ENCODE measurements around the gene GLRB. TPM values are rescaled to one million over a fixed set of nuclear protein-coding genes. Genes with fewer than 3 reads are reported as not detected.

The GLRB gene
- total and polyA plus RNA-seq, 8 donors = 4.1 to 11.3 (median 7.2) TPM

DNA sequence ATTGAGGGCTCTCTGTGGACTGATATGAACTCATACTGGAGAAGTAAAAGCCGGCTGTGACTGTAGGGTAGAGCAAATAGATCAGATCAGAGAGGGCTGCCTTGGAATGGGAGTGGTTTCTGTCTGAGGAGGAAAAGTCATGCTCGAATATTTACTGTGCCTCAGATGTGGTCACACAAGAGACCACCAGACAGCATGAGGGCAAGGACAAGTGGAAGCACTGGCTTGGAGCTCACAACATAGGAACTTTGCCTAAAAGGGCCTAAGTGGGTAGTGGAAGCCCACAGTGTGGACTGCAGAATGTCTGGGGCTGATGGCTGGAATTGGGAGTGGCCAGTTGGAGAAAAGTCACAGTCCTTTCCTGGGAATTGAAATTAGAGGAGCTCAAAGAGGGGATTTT, 19.8 kb downstream of the GLRB start:
- FAIRE-seq (no peak), ATAC-seq (no peak), DNase-seq (no peak)
- WGBS, 2 donors = 80% methylated on average over 2 of the region's 2 CpGs
- Histone ChIP-seq H3K9me3 (no peaks in the 10 kb centered on the region), H3K36me3 (no peaks in the 10 kb centered on the region), H3K4me3 (no peak overlapping the region), H3K4me1 (no peaks in the 10 kb centered on the region), H3K27ac (no peak overlapping the region), H3K27me3 (no peaks in the 10 kb centered on the region)
- TF ChIP-seq, protein P1, sequence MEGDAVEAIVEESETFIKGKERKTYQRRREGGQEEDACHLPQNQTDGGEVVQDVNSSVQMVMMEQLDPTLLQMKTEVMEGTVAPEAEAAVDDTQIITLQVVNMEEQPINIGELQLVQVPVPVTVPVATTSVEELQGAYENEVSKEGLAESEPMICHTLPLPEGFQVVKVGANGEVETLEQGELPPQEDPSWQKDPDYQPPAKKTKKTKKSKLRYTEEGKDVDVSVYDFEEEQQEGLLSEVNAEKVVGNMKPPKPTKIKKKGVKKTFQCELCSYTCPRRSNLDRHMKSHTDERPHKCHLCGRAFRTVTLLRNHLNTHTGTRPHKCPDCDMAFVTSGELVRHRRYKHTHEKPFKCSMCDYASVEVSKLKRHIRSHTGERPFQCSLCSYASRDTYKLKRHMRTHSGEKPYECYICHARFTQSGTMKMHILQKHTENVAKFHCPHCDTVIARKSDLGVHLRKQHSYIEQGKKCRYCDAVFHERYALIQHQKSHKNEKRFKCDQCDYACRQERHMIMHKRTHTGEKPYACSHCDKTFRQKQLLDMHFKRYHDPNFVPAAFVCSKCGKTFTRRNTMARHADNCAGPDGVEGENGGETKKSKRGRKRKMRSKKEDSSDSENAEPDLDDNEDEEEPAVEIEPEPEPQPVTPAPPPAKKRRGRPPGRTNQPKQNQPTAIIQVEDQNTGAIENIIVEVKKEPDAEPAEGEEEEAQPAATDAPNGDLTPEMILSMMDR (IDR thresholded peaks at IDR 0.05) = no peak
- intact Hi-C loops (cut with DNase I) = no loop called here

DNA sequence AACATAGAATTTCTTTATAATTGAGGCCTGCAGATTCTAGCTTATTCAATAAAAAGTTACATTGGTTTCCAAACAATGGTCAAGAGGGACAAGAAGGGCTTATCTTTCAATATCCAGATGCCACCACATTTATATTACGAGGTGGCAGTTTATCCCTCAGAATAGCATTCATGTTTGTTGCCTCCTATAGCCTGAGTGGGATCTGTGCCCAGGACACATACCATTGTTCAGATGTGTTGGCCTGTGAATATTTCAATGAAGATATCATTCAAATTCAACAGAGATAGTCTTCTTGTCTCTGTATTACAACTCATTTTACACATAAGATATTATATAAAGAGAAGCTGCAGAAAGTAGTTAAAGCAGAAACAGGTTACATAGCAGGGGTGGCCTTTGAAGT, 20.5 kb downstream of the GLRB start:
- FAIRE-seq (no peak), ATAC-seq (no peak), DNase-seq (no peak)
- H3K36me3 ChIP-seq = no peaks in the 10 kb centered on the region
- H3K27me3 ChIP-seq = no peaks in the 10 kb centered on the region
- no peak overlapping the region for H3K27ac ChIP-seq
- TF ChIP-seq, protein P1 (IDR thresholded peaks at IDR 0.05) = no peak
- intact Hi-C loops (cut with DNase I) = no loop called here
- no peaks in the 10 kb centered on the region for H3K9me3 ChIP-seq
- 89 to 95% methylated on average over 1 of the region's 1 CpG for WGBS, 2 donors
- H3K4me1 ChIP-seq = no peaks in the 10 kb centered on the region
- no peak overlapping the region for H3K4me3 ChIP-seq

DNA sequence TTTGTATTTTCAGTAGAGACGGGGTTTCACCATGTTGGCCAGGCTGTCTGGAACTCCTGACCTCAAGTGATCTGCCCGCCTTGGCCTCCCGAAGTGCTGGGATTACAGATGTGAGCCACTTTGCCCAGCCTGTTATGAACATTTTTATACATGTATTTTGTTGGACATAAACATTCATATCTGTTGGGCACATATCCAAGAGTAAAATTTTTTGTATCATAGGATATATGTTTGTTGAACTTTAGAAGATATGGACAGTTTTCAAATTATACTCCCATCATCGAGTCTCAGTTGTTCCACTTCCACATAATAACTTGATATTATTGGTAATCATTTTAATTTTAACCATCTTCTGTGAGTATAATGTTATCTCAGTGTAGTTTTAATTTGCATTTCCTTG, 23.6 kb downstream of the GLRB start:
- FAIRE-seq (no peak), ATAC-seq (no peak), DNase-seq (no peak)
- Histone ChIP-seq H3K27me3 (no peaks in the 10 kb centered on the region), H3K4me1 (no peaks in the 10 kb centered on the region), H3K4me3 (no peak overlapping the region), H3K9me3 (no peaks in the 10 kb centered on the region), H3K27ac (no peak overlapping the region), H3K36me3 (no peaks in the 10 kb centered on the region)
- TF ChIP-seq, protein P1 (IDR thresholded peaks at IDR 0.05) = no peak
- 86 to 91% methylated on average over 4 of the region's 4 CpGs for WGBS, 2 donors
- intact Hi-C loops (cut with DNase I) = no loop called here

DNA sequence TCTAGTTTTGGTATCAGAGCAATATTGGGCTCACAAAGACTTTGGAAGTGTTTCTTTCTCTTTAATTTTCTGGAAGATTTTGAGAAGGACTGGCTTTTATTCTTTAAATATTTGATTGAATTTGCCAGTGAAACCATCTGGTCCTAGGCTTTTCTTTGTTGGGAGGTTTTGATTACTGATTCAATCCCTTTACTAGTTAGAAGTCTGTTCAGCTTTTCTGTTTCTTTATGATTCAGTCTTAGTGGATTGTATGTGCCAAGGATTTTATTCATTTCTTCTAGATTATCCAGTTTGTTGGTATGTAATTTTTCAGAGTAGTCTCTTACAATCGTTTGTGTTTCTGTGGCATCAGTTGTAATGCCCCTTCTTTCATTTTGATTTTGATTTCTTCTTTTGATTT, 28.6 kb downstream of the GLRB start:
- H3K36me3 ChIP-seq = no peaks in the 10 kb centered on the region
- no peak overlapping the region for H3K27ac ChIP-seq
- TF ChIP-seq, protein P1 (IDR thresholded peaks at IDR 0.05) = no peak
- no peak for FAIRE-seq
- H3K4me1 ChIP-seq = no peaks in the 10 kb centered on the region
- no peaks in the 10 kb centered on the region for H3K27me3 ChIP-seq
- no peak for ATAC-seq
- DNase-seq = no peak
- H3K9me3 ChIP-seq = no peaks in the 10 kb centered on the region
- intact Hi-C loops (cut with DNase I) = no loop called here
- no peak overlapping the region for H3K4me3 ChIP-seq
- WGBS, 2 donors = 77 to 90% methylated on average over 1 of the region's 1 CpG

DNA sequence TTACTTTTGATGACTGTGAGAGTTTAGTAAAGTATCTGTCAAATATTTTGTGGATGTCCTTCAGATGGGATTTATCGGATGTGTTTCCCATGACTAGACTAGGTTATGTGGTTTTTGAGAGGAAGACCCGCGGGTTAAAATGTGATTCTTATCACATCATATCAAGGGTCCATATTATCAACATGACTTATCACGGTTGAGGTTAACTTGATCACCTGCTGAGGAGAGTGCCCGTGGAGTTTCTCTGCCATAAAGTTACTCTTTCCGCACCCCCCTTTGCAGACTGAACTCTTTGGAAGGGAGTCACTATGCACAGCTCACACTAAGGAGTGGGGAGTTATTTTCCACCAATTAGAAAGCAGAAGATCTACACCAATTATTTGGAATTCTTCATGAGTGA, 38.7 kb downstream of the GLRB start:
- Histone ChIP-seq H3K9me3 (no peaks in the 10 kb centered on the region), H3K4me1 (peaks cover 0 to 5% (median 0%) of the 10 kb centered on the region in 3 donors), H3K27ac (no peak overlapping the region), H3K27me3 (no peaks in the 10 kb centered on the region), H3K4me3 (no peak overlapping the region), H3K36me3 (no peaks in the 10 kb centered on the region)
- TF ChIP-seq, protein P1 (IDR thresholded peaks at IDR 0.05) = no peak
- no peak for ATAC-seq
- WGBS, 2 donors = 92 to 93% methylated on average over 6 of the region's 6 CpGs
- FAIRE-seq = no peak
- DNase-seq = no peak
- intact Hi-C loops (cut with DNase I) = no loop called here

All from pancreas (tissue), 10 donors.